GM19238 (cell line): ENCODE results near the gene PDE9A.
A peak's percentile ranks its signal among the peaks of the same experiment; 100 is the strongest.
"Not testable (repeated sequence)": the region's sequence is repeated elsewhere in the genome, so short reads cannot be mapped to it uniquely, and the experiment has no call there.

Experiments used
- DNase-seq: peaks from one replicate; pipeline ENCODE4 v3.0.0; 2011; ENCODE audit warnings: low spot score; ENCODE audit not compliant: insufficient read length

PDE9A gene

GRCh38 chr21:42787613-42788012 is 134.2 kb downstream of the PDE9A start:
- no peak for DNase-seq

DNA sequence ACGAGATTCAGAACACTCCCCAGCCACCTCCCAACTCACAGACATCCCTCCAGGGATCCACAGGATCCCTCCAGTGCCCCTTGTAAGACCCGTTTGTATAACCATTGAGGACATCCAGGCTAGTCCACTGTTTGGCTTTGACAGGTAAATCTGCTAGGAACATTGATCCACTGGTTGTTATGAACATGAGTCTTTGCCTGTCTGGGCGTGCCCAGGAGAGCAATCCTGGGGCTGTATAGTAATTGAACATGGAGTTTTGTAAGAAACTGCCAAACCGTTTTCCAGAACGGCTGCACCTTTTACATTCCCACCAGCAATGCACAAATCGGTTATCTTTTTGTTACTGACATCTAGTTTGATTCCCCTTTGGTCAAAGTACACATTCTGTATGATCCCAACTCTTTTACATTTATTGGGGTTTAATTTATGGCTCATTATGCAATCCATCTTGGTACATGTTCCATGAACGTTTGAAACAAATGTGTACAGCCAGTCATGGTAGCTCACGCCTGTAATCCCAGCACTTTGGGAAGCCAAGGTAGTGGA is 137.2 kb downstream of the PDE9A start:
- DNase-seq: no peak

DNA sequence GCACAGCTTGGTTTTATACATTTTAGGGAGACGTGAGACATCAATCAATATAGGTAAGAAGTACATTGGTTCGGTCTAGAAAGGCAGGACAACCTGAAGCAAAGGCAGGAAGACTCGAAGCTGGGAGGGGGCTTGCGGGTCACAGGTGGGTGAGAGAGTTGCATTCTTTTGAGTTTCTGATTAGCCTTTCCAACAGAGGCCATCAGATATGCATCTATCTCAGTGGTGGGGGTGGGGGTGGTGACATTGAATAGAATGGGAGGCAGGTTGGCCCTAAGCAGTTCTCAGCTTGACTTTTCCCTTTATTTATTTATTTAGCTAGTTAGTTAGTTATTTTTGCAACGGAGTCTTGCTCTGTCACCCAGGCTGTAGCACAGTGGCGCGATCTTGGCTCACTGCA is 140.4 kb downstream of the PDE9A start:
- DNase-seq: no peak

- no peak for DNase-seq
Measured at GRCh38 chr21:42794551-42794950, 141.1 kb downstream of the PDE9A start.

DNA sequence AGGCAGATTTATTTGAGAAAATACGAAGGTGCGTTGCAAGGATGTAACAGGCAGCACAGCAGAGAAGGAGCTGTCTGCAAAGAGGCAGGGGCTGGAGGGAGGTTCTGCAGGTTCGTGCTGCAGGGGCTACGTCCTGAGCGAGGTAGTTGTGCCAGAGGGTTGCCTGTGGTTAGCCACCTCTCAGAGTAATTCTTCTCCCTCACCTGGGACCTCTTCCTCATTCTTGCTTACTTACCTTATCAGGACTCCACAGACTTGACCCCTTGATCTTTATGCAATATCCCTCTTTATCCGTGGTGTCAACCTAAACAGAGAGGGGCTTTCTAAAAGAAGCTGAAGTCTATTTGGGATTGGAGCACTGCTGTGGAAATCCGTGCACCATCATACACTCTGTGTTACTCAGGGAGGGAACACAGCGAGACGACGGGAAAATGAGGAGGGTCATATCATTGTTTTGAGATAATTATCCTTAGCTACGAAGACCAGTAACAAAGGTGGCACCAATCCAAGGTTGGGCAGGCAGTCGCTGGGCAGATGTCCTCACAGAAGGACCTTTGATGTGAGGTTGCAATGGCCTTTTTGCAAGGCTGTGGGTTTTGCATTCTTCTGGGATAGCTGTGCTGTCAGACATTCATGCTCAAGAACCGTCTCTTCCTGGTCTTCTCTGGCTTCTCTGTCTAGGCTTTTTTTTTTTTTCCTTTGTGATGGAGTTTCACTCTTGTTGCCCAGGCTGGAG is 143.1 kb downstream of the PDE9A start:
- no peak for DNase-seq

GRCh38 chr21:42797522-42797921 is 144.1 kb downstream of the PDE9A start:
- DNase-seq: no peak

- DNase-seq: no peak
Measured at GRCh38 chr21:42798106-42798505, 144.7 kb downstream of the PDE9A start.

DNA sequence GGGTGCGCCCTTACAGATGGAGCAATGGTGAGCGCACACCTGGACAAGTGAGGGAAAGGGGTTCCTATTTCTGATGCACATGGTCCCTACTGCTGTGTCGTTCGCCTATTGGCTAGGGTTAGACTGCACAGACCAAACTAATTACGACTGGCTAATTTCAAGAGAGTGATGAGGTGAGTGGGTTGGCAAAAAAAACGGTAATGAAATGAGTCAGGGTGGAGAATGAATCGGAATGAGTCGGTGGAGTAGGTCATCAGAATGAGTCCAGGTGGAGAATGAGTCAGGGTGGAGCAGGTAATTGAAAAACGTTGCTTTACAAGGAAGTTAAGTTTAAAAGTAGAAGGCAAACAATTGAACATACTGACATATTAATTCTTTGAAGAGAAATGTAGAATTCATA is 146.1 kb downstream of the PDE9A start:
- DNase-seq: no peak

DNA sequence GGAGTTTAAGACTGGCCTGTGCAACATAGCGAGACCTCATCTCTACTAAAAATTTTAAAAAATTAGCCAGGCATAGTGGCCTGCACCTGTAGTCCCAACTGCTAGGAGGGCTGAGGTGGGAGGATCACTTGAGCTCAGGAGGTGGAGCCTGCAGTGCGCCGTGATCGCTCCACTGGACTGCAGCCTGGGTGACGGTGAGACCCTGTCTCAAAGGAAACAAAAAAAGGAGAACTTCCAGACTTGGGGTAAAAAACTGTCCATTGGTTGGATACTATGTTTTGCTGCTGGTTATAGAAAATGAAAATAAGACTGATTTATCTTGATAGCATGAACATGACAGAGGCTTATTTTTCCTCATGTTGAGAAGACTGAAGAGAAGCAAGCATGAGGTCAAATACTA is 146.5 kb downstream of the PDE9A start:
- DNase-seq: no peak

- DNase-seq: not testable (repeated sequence)
Measured at GRCh38 chr21:42801616-42802015, 148.2 kb downstream of the PDE9A start.

GRCh38 chr21:42806509-42807140 is 153.2 kb downstream of the PDE9A start:
- DNase-seq: no peak

- DNase-seq: not testable (repeated sequence)
Measured at GRCh38 chr21:42807293-42807895, 154.0 kb downstream of the PDE9A start.

GRCh38 chr21:42807938-42808613 is 154.7 kb downstream of the PDE9A start:
- DNase-seq: no peak

DNA sequence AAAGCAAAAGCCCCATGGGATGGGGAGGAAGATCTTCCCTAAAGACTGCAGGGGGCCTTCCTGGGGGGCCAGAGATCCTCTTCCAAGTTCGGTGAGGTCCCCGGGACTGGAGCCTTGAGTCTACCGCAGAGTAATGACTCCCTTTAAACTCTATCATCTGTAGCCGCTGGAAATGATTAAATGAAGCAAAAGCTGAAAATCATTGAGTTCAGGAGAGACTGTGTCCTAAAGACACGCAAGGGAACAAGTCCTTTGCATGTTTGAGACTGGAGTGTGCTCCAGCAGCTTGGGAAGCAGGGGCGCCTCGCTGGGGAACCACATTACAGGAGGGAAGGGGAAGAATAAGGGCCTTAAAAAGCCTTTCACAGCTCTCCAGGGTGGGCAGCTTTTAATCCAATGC is 155.8 kb downstream of the PDE9A start:
- no peak for DNase-seq

GRCh38 chr21:42809577-42810475 is 156.4 kb downstream of the PDE9A start:
- DNase-seq: no peak

GRCh38 chr21:42811960-42812359 is 158.5 kb downstream of the PDE9A start:
- DNase-seq: no peak

GRCh38 chr21:42812528-42813241 is 159.3 kb downstream of the PDE9A start:
- DNase-seq: not testable (repeated sequence)

DNA sequence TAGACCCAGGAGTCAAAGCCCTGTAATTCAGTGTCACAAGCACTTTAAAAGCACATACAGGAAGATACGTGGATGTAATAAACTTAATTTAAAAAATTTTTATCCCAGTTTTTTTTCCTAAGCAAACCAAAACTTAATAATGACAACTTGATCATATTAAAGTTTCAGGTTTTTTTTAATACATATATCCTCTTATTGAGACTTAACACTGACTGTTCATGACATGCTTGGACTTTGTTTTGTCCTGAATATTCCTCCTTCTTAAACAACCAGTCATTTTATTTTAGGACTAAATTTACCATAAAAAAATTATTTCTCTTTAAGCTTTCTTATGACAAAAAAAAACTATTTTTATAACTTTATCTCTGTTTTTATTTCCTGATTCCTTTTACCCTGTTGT is 161.8 kb downstream of the PDE9A start:
- no peak for DNase-seq

DNA sequence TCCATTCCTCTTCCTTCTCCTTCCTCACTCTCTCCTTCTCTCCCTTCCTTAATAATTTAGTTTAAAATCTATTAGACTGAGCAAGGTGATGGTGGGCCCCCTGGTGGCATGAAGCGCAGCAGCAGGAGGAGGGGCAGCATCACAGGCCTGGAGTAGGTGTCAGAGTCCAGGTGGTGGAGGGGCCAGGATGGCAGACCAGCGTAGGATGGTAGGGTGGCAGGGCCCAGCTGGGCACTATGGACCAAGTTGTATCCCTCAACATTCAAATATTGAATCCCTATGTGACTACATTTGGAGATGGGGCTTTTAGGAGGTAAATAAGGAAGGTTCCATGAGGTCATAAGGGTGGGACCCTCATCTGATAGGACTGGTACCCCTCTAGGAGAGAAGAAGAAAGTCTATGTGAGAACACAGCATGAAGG is 164.9 kb downstream of the PDE9A start:
- peak; percentile 45 for DNase-seq
